ENCODE data around the gene SNN.

- TF ChIP-seq CTCF (IDR thresholded peaks at IDR 0.05) (no peak), POLR2A (IDR thresholded peaks at IDR 0.05) (no peak)
Observed at GRCh38 chr16:11657556-11657955, 10.7 kb upstream of the SNN start.
